Prostate gland (tissue), 2 donors: ENCODE results near the gene NOS2. TPM values are rescaled to one million over a fixed set of nuclear protein-coding genes. Genes with fewer than 3 reads are reported as not detected.
"Not testable (repeated sequence)": the region's sequence is repeated elsewhere in the genome, so short reads cannot be mapped to it uniquely, and the experiment has no call there.

Experiments
- DNase-seq: peaks from one replicate; pipeline ENCODE4 v3.0.0-alpha.2; 2019; ENCODE audit warnings: low spot score
- H3K27ac ChIP-seq, 2 donors: fragments of 200-600 bp; sonication (generic); 2 replicates each; pipeline ENCODE4 v1.5.1; 2017 to 2019
- H3K27me3 ChIP-seq: fragments of 200-600 bp; sonication (generic); replicated peaks from 2 replicates; pipeline ENCODE4 v1.5.1; 2019; ENCODE audit not compliant: insufficient read depth
- H3K36me3 ChIP-seq, 2 donors: fragments of 200-600 bp; sonication (generic); 1 replicate in 1 of 2; 2 replicates in 1 of 2; pipeline versions ENCODE4 v1.5.1 to v1.8.1; 2017 to 2019
- H3K4me1 ChIP-seq: fragments of 200-600 bp; sonication (generic); replicated peaks from 2 replicates; pipeline ENCODE4 v1.5.1; 2019
- H3K4me3 ChIP-seq, 2 donors: fragments of 200-600 bp; sonication (generic); 2 replicates each; pipeline ENCODE4 v1.5.1; 2017 to 2019
- H3K9me3 ChIP-seq: fragments of 200-600 bp; sonication (generic); 2 replicates; pipeline ENCODE4 v1.5.1; 2017
- CTCF ChIP-seq, 4 experiments: fragments of 200-600 bp in 2 of 4; fragments of 450-650 bp in 2 of 4; sonication (generic) in 2 of 4; IDR thresholded peaks; 1 replicate in 3 of 4; 2 replicates in 1 of 4; pipeline ENCODE4 v1.5.1; 2016 to 2019; ENCODE audit warnings: antibody characterized with exemption in 4 of 4, mild to moderate bottlenecking in 2 of 4, moderate library complexity in 2 of 4
- POLR2A ChIP-seq: fragments of 450-650 bp; IDR thresholded peaks from one replicate; pipeline ENCODE4 v1.6.1; 2016; ENCODE audit warnings: antibody characterized with exemption, mild to moderate bottlenecking
- POLR2AphosphoS5 ChIP-seq: sonication (generic); formaldehyde crosslinking; IDR thresholded peaks from one replicate; pipeline ENCODE4 v1.6.1; 2017; ENCODE audit warnings: antibody characterized with exemption
- WGBS: methylation state at CpG from one replicate; pipeline ENCODE4 v1.1.5; 2018; 5-methylcytosine and 5-hydroxymethylcytosine counted together
- intact Hi-C: fragments of 100-400 bp; cut with DNase I; formaldehyde crosslinking; loops from one replicate; pipeline ENCODE4 v1.14.2; 2022
- total RNA-seq, 2 donors: library from RNA; depleted of rRNA; stranded (reverse); fragments of >200 nt; gene quantifications; one replicate each; pipeline ENCODE4 v1.1.0, GENCODE V29; 2016

Gene NOS2
- total RNA-seq, 2 donors from 2014 or later: 0.55 to 1.4 TPM

GRCh38 chr17:27754549-27754948, 45.8 kb downstream of the NOS2 start:
- Histone ChIP-seq H3K4me1 (no peaks in the 10 kb centered on the region), H3K36me3 (no peaks in the 10 kb centered on the region), H3K4me3 (no peak overlapping the region), H3K9me3 (no peaks in the 10 kb centered on the region), H3K27me3 (no peaks in the 10 kb centered on the region), H3K27ac (no peak overlapping the region)
- WGBS: 91% methylated on average over 8 of the region's 8 CpGs
- intact Hi-C loops: no loop called here
- TF ChIP-seq POLR2AphosphoS5 (no peak), POLR2A (no peak)
- DNase-seq: no peak

GRCh38 chr17:27753726-27754125, 46.6 kb downstream of the NOS2 start:
- H3K4me3 ChIP-seq, intact Hi-C loops, H3K9me3 ChIP-seq, H3K4me1 ChIP-seq, H3K27ac ChIP-seq, H3K27me3 ChIP-seq, H3K36me3 ChIP-seq, DNase-seq: not testable (repeated sequence)
- WGBS: 92% methylated on average over 13 of the region's 13 CpGs

GRCh38 chr17:27752831-27753619, 47.3 kb downstream of the NOS2 start:
- intact Hi-C loops, H3K27ac ChIP-seq, H3K4me3 ChIP-seq, H3K36me3 ChIP-seq, H3K27me3 ChIP-seq, H3K9me3 ChIP-seq, H3K4me1 ChIP-seq, DNase-seq: not testable (repeated sequence)
- WGBS: 89% methylated on average over 6 of the region's 19 CpGs

DNA sequence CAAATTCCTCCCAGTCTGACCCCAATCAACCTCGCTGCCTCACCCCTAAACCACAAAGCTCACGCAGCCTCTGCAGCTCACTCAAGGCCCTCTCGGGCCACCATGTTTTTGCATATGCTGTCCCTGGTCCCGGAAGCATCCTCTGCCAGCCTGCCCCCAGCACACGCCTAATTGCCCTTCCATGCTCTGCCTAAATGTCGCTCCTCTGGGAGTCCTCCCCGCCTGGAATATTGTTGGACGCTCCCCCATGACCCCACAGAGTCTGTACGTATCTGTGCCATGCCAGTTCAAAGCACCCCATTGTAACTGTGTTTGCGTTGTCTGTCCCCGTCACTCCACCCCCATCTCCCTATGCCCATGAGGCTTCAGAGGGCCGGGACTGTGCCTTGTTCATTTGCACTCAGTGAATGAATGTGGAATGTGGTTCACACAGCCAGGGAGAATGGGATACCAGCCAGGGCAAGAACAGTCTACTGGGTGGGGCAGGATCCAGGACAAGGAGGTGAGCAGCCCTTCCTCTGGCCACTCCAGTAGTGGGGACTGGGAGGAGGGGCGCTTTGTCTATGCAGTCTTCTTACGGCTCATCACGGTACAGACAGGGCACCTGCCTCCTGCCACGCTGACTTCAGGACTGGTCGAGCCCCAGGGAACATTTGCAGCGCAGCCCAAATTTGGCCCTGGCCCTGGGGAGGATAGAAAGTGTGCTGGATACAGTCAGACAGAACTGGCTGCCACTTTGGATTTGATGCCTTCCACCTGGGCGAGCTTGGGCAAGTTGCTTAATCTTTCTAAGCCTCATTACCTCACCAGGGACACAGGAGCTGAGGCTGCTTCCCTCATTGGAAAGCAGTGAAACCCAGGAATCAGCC, 48.5 kb downstream of the NOS2 start:
- DNase-seq: no peak
- Histone ChIP-seq H3K4me1 (no peaks in the 10 kb centered on the region), H3K4me3 (no peak overlapping the region), H3K27me3 (no peaks in the 10 kb centered on the region), H3K9me3 (no peaks in the 10 kb centered on the region), H3K27ac (no peak overlapping the region), H3K36me3 (no peaks in the 10 kb centered on the region)
- intact Hi-C loops: no loop called here
- TF ChIP-seq CTCF (IDR thresholded peaks at IDR 0.05): no peak
- TF ChIP-seq POLR2A: no peak
- no peak for TF ChIP-seq POLR2AphosphoS5
- WGBS: 52% methylated on average over 19 of the region's 19 CpGs

- DNase-seq: no peak
- Histone ChIP-seq H3K4me3 (no peak overlapping the region), H3K4me1 (no peaks in the 10 kb centered on the region), H3K9me3 (no peaks in the 10 kb centered on the region), H3K36me3 (no peaks in the 10 kb centered on the region), H3K27ac (no peak overlapping the region), H3K27me3 (no peaks in the 10 kb centered on the region)
- TF ChIP-seq POLR2AphosphoS5: no peak
- no peak for TF ChIP-seq POLR2A
- TF ChIP-seq CTCF (IDR thresholded peaks at IDR 0.05): no peak
- 84% methylated on average over 8 of the region's 8 CpGs for WGBS
- intact Hi-C loops: no loop called here
Measured at GRCh38 chr17:27751166-27751565, 49.2 kb downstream of the NOS2 start.

- H3K27ac ChIP-seq, H3K27me3 ChIP-seq, intact Hi-C loops, H3K4me1 ChIP-seq, H3K4me3 ChIP-seq, H3K9me3 ChIP-seq, H3K36me3 ChIP-seq, DNase-seq: not testable (repeated sequence)
- WGBS: 87% methylated on average over 15 of the region's 15 CpGs
Measured at GRCh38 chr17:27749562-27750150, 50.7 kb downstream of the NOS2 start.
